CD14-positive monocyte (primary cell): ENCODE results near the gene RASGRF2. TPM values are rescaled to one million over a fixed set of nuclear protein-coding genes. Genes with fewer than 3 reads are reported as not detected.

ENCODE experiments used
- DNase-seq, 3 donors: peaks; one replicate each; pipeline ENCODE4 v3.0.0-alpha.2; 2011 to 2022
- H2AFZ ChIP-seq: 2 replicates; pipeline ENCODE4 v1.6.0; 2012; ENCODE audit warnings: mild to moderate bottlenecking, low read depth, low read length, inconsistent platforms; ENCODE audit not compliant: insufficient read depth, poor library complexity, severe bottlenecking
- H3K27ac ChIP-seq, 2 donors: 1 replicate in 1 of 2; 2 replicates in 1 of 2; pipeline ENCODE4 v1.5.1; 2012 to 2013; ENCODE audit warnings: low read length in 2 of 2, control low read depth in 1 of 2, inconsistent platforms in 1 of 2, low read depth in 1 of 2, mild to moderate bottlenecking in 1 of 2
- H3K27me3 ChIP-seq, 2 donors: one replicate each; pipeline versions ENCODE4 v1.6.0 to v1.6.1; 2011 to 2013; ENCODE audit warnings: low read length in 2 of 2; ENCODE audit not compliant: control insufficient read depth in 2 of 2, insufficient read depth in 2 of 2
- H3K36me3 ChIP-seq, 2 donors: replicated peaks in 1 of 2; 1 replicate in 1 of 2; 2 replicates in 1 of 2; pipeline versions ENCODE4 v1.5.1 to v1.6.1; 2012 to 2013; ENCODE audit warnings: low read length in 2 of 2, control low read depth in 1 of 2, inconsistent platforms in 1 of 2, mild to moderate bottlenecking in 1 of 2; ENCODE audit not compliant: insufficient read depth in 2 of 2, control insufficient read depth in 1 of 2
- H3K4me1 ChIP-seq, 2 donors: 1 replicate in 1 of 2; 2 replicates in 1 of 2; pipeline versions ENCODE4 v1.5.1 to v1.6.1; 2012 to 2013; ENCODE audit warnings: low read length in 2 of 2, control low read depth in 1 of 2, inconsistent platforms in 1 of 2, mild to moderate bottlenecking in 1 of 2, moderate library complexity in 1 of 2; ENCODE audit not compliant: insufficient read depth in 2 of 2, control insufficient read depth in 1 of 2
- H3K4me2 ChIP-seq: replicated peaks from 2 replicates; pipeline ENCODE3; 2012; ENCODE audit warnings: low read length, moderate library complexity, mild to moderate bottlenecking; ENCODE audit not compliant: poor library complexity, severe bottlenecking; ENCODE audit errors: extremely low read depth
- H3K4me3 ChIP-seq, 3 experiments: fragments of 200-600 bp in 1 of 3; sonication (generic) in 1 of 3; replicated peaks in 1 of 3; 1 replicate in 2 of 3; 2 replicates in 1 of 3; pipeline ENCODE4 v1.5.1; 2011 to 2013; ENCODE audit warnings: low read length in 3 of 3, mild to moderate bottlenecking in 3 of 3, control low read depth in 2 of 3, low read depth in 2 of 3, inconsistent platforms in 1 of 3, moderate library complexity in 1 of 3
- H3K79me2 ChIP-seq: 2 replicates; pipeline ENCODE4 v1.6.0; 2012; ENCODE audit warnings: mild to moderate bottlenecking, control low read depth, inconsistent platforms, low read length, moderate library complexity; ENCODE audit not compliant: insufficient read depth
- H3K9ac ChIP-seq: 2 replicates; pipeline ENCODE4 v1.6.0; 2017; ENCODE audit warnings: low read length, mild to moderate bottlenecking; ENCODE audit not compliant: insufficient read depth, poor library complexity, severe bottlenecking
- H3K9me3 ChIP-seq, 2 donors: replicated peaks in 1 of 2; 1 replicate in 1 of 2; 2 replicates in 1 of 2; pipeline versions ENCODE4 v1.5.1 to v1.6.1; 2012 to 2013; ENCODE audit warnings: low read length in 2 of 2, control low read depth in 1 of 2; ENCODE audit not compliant: control insufficient read depth in 1 of 2, insufficient read depth in 1 of 2
- H4K20me1 ChIP-seq: 2 replicates; pipeline ENCODE4 v1.6.0; 2012; ENCODE audit warnings: mild to moderate bottlenecking, low read length, control low read depth, moderate library complexity; ENCODE audit not compliant: insufficient read depth
- H3K27ac Mint-ChIP-seq, 7 donors: one replicate each; pipeline ENCODE4 v1.8.0; 2020; ENCODE audit warnings: mild to moderate bottlenecking in 7 of 7, mixed read lengths in 7 of 7, moderate library complexity in 6 of 7, inconsistent platforms in 2 of 7
- H3K27me3 Mint-ChIP-seq, 3 donors: one replicate each; pipeline ENCODE4 v1.8.0; 2021 to 2022; ENCODE audit warnings: low read depth in 3 of 3, mild to moderate bottlenecking in 3 of 3, mixed read lengths in 3 of 3, moderate library complexity in 3 of 3, inconsistent platforms in 1 of 3
- H3K36me3 Mint-ChIP-seq, 2 donors: one replicate each; pipeline ENCODE4 v1.8.0; 2020; ENCODE audit warnings: mixed read lengths in 2 of 2, inconsistent platforms in 1 of 2, mild to moderate bottlenecking in 1 of 2
- H3K4me1 Mint-ChIP-seq: one replicate; pipeline ENCODE4 v1.8.0; 2020; ENCODE audit warnings: mild to moderate bottlenecking, mixed read lengths
- H3K4me3 Mint-ChIP-seq, 2 donors: one replicate each; pipeline ENCODE4 v1.8.0; 2020; ENCODE audit warnings: mild to moderate bottlenecking in 2 of 2, mixed read lengths in 2 of 2, moderate library complexity in 1 of 2
- H3K9me3 Mint-ChIP-seq, 7 donors: one replicate each; pipeline ENCODE4 v1.8.0; 2020 to 2022; ENCODE audit warnings: mixed read lengths in 7 of 7, mild to moderate bottlenecking in 6 of 7, moderate library complexity in 6 of 7, inconsistent platforms in 2 of 7
- WGBS: methylation state at CpG from one replicate; pipeline ENCODE4 v1.1.5; 2013; ENCODE audit warnings: missing lambda C conversion rate; ENCODE audit not compliant: insufficient coverage; 5-methylcytosine and 5-hydroxymethylcytosine counted together
- intact Hi-C, 2 donors: fragments of 100-400 bp; cut with micrococcal nuclease; formaldehyde crosslinking; loops; one replicate each; pipeline versions ENCODE4 v1.15.0 to v1.15.1; 2023
- polyA plus RNA-seq, 3 donors: library from polyadenylated mRNA; depleted of rRNA in 1 of 3; unstranded in 2 of 3; stranded (reverse) in 1 of 3; fragments of 300-500 nt in 2 of 3; fragments of >200 nt in 1 of 3; fragmentation: Illumina TruSeq in 2 of 3; gene quantifications; 1 replicate in 2 of 3; 2 replicates in 1 of 3; pipeline ENCODE4 v1.2.3, GENCODE V29; 2012 to 2021
- TF ChIP-seq, protein P1 (sequence below): fragments of 200-600 bp; IDR thresholded peaks from one replicate; pipeline ENCODE4 v1.8.0; 2022; ENCODE audit warnings: antibody characterized with exemption, mild to moderate bottlenecking

Gene RASGRF2
- polyA plus RNA-seq, 3 donors = 0.01 to 0.02 TPM; not detected in 1

DNA sequence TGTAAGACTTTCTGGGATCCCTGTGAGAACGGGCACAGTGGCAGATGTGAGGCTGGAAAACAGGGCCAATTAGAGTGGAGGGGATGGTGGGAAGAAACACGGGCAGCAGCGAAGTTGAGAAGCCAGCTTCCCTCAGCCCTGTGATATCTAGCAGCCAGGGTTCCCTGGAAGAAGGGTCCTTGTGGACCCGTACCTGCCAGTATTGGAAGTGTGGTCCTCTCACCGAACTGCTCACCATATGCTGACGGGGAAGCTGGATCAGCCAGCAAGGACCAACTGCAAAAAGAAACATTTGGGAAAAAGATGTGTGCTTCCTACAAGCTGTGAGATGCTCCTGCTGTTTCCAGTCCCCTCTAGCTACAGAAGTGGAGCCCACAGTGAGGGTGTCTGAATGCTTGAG lies 286.5 kb downstream of the RASGRF2 start:
- Histone ChIP-seq H3K4me2 (no peak overlapping the region), H3K9me3 (no peaks in the 10 kb centered on the region), H3K27ac (no peak overlapping the region), H3K79me2 (no peaks in the 10 kb centered on the region), H2AFZ (no peak overlapping the region), H3K9ac (no peak overlapping the region), H3K27me3 (no peaks in the 10 kb centered on the region), H3K4me3 (no peak overlapping the region), H3K36me3 (no peaks in the 10 kb centered on the region), H4K20me1 (no peaks in the 10 kb centered on the region), H3K4me1 (no peaks in the 10 kb centered on the region)
- TF ChIP-seq, protein P1, sequence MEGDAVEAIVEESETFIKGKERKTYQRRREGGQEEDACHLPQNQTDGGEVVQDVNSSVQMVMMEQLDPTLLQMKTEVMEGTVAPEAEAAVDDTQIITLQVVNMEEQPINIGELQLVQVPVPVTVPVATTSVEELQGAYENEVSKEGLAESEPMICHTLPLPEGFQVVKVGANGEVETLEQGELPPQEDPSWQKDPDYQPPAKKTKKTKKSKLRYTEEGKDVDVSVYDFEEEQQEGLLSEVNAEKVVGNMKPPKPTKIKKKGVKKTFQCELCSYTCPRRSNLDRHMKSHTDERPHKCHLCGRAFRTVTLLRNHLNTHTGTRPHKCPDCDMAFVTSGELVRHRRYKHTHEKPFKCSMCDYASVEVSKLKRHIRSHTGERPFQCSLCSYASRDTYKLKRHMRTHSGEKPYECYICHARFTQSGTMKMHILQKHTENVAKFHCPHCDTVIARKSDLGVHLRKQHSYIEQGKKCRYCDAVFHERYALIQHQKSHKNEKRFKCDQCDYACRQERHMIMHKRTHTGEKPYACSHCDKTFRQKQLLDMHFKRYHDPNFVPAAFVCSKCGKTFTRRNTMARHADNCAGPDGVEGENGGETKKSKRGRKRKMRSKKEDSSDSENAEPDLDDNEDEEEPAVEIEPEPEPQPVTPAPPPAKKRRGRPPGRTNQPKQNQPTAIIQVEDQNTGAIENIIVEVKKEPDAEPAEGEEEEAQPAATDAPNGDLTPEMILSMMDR = no peak
- no peak overlapping the region for H3K4me3 Mint-ChIP-seq
- peaks cover 2% of the 10 kb centered on the region in 2 donors for H3K36me3 Mint-ChIP-seq
- intact Hi-C loops = no loop called here
- no peaks in the 10 kb centered on the region for H3K4me1 Mint-ChIP-seq
- 100% methylated on average over 4 of the region's 6 CpGs for WGBS
- DNase-seq = no peak
- peaks cover 0 to 3% (median 0%) of the 10 kb centered on the region in 7 donors for H3K9me3 Mint-ChIP-seq
- no peak overlapping the region for H3K27ac Mint-ChIP-seq
- peaks cover 0 to 3% (median 0%) of the 10 kb centered on the region in 3 donors for H3K27me3 Mint-ChIP-seq

- H3K4me3 ChIP-seq = no peak overlapping the region
- no peak overlapping the region for H3K27ac Mint-ChIP-seq
- TF ChIP-seq, protein P1 = no peak
- H3K9me3 ChIP-seq = peaks cover 0 to under 1% of the 10 kb centered on the region in 2 donors
- H3K4me3 Mint-ChIP-seq = no peak overlapping the region
- no peak overlapping the region for H3K4me2 ChIP-seq
- no peak overlapping the region for H3K9ac ChIP-seq
- H3K36me3 ChIP-seq = no peaks in the 10 kb centered on the region
- H3K27me3 Mint-ChIP-seq = peaks cover 0 to 3% (median 0%) of the 10 kb centered on the region in 3 donors
- H2AFZ ChIP-seq = no peak overlapping the region
- H3K4me1 Mint-ChIP-seq = no peaks in the 10 kb centered on the region
- H3K79me2 ChIP-seq = no peaks in the 10 kb centered on the region
- no peaks in the 10 kb centered on the region for H3K4me1 ChIP-seq
- no peak overlapping the region for H3K27ac ChIP-seq
- H3K9me3 Mint-ChIP-seq = peaks cover 0 to 3% (median 0%) of the 10 kb centered on the region in 7 donors
- intact Hi-C loops = no loop called here
- H4K20me1 ChIP-seq = no peaks in the 10 kb centered on the region
- peaks cover 0 to 2% of the 10 kb centered on the region in 2 donors for H3K36me3 Mint-ChIP-seq
- 100% methylated on average over 2 of the region's 3 CpGs for WGBS
- DNase-seq = no peak
- H3K27me3 ChIP-seq = no peaks in the 10 kb centered on the region
Measured at GRCh38 chr5:81247441-81247972, 287.3 kb downstream of the RASGRF2 start.
